ENCODE data around the gene VCAN. TPM values are rescaled to one million over a fixed set of nuclear protein-coding genes. Genes with fewer than 3 reads are reported as not detected.
A peak's percentile ranks its signal among the peaks of the same experiment; 100 is the strongest.

VCAN gene
- total and polyA plus RNA-seq, 8 donors, result 1.5 to 184 (median 12.7) TPM

GRCh38 chr5:83451955-83452354, 19.6 kb upstream of the VCAN start:
- Histone ChIP-seq H3K4me1 (no peaks in the 10 kb centered on the region), H3K27ac (no peak overlapping the region), H3K27me3 (no peaks in the 10 kb centered on the region), H3K36me3 (no peaks in the 10 kb centered on the region), H3K9me3 (peaks cover 3 to 27% (median 13%) of the 10 kb centered on the region in 4 donors), H3K4me3 (no peak overlapping the region)
- no peak for DNase-seq
- intact Hi-C loops (cut with DNase I; ENCODE audit: low total_unique reads), result no loop called here
- TF ChIP-seq, protein P1, sequence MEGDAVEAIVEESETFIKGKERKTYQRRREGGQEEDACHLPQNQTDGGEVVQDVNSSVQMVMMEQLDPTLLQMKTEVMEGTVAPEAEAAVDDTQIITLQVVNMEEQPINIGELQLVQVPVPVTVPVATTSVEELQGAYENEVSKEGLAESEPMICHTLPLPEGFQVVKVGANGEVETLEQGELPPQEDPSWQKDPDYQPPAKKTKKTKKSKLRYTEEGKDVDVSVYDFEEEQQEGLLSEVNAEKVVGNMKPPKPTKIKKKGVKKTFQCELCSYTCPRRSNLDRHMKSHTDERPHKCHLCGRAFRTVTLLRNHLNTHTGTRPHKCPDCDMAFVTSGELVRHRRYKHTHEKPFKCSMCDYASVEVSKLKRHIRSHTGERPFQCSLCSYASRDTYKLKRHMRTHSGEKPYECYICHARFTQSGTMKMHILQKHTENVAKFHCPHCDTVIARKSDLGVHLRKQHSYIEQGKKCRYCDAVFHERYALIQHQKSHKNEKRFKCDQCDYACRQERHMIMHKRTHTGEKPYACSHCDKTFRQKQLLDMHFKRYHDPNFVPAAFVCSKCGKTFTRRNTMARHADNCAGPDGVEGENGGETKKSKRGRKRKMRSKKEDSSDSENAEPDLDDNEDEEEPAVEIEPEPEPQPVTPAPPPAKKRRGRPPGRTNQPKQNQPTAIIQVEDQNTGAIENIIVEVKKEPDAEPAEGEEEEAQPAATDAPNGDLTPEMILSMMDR (IDR thresholded peaks at IDR 0.05), result no peak
- TF ChIP-seq POLR2A (IDR thresholded peaks at IDR 0.05) (no peak), EP300 (IDR thresholded peaks at IDR 0.05) (no peak), POLR2AphosphoS5 (IDR thresholded peaks at IDR 0.05) (no peak)

DNA sequence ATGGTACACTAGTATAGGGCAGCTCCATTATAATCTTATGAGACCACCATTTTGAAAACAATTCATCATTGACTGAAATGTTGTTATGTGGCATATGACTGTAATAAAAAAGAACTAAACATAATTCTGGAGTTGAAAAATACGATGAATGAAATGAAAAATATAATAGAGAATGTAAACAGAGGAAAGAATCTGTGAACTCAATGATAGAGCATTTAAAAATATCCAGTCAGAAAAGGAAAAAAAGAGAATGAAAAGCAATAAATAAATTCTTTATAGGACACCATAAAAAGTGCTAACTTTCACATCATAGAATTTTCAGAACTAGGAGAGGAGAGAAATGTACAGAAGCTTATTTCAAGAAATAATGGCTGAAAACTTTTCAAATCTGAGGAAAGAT, 17.6 kb upstream of the VCAN start:
- Histone ChIP-seq H3K4me1 (no peaks in the 10 kb centered on the region), H3K9me3 (peaks cover 3 to 28% (median 13%) of the 10 kb centered on the region in 4 donors), H3K27ac (no peak overlapping the region), H3K36me3 (no peaks in the 10 kb centered on the region), H3K4me3 (no peak overlapping the region), H3K27me3 (no peaks in the 10 kb centered on the region)
- 67 to 86% (median 78%) methylated on average over 1 of the region's 1 CpG for WGBS, 5 donors
- TF ChIP-seq POLR2A (IDR thresholded peaks at IDR 0.05), result no peak
- TF ChIP-seq, protein P1 (IDR thresholded peaks at IDR 0.05), result no peak
- no peak for TF ChIP-seq POLR2AphosphoS5 (IDR thresholded peaks at IDR 0.05)
- no peak for TF ChIP-seq EP300 (IDR thresholded peaks at IDR 0.05)
- DNase-seq, result no peak
- intact Hi-C loops (cut with DNase I; ENCODE audit: low total_unique reads), result no loop called here

GRCh38 chr5:83464261-83464660, 7.3 kb upstream of the VCAN start:
- Histone ChIP-seq H3K36me3 (no peaks in the 10 kb centered on the region), H3K4me3 (no peak overlapping the region), H3K27me3 (peaks cover 0 to 41% (median 0%) of the 10 kb centered on the region in 3 donors), H3K27ac (no peak overlapping the region), H3K9me3 (no peaks in the 10 kb centered on the region), H3K4me1 (no peaks in the 10 kb centered on the region)
- intact Hi-C loops (cut with DNase I; ENCODE audit: low total_unique reads), result no loop called here
- 70 to 82% (median 76%) methylated on average over 3 of the region's 3 CpGs for WGBS, 5 donors
- TF ChIP-seq POLR2AphosphoS5 (IDR thresholded peaks at IDR 0.05) (no peak), EP300 (IDR thresholded peaks at IDR 0.05) (no peak), POLR2A (IDR thresholded peaks at IDR 0.05) (no peak)
- TF ChIP-seq, protein P1 (IDR thresholded peaks at IDR 0.05), result no peak
- DNase-seq, result no peak

DNA sequence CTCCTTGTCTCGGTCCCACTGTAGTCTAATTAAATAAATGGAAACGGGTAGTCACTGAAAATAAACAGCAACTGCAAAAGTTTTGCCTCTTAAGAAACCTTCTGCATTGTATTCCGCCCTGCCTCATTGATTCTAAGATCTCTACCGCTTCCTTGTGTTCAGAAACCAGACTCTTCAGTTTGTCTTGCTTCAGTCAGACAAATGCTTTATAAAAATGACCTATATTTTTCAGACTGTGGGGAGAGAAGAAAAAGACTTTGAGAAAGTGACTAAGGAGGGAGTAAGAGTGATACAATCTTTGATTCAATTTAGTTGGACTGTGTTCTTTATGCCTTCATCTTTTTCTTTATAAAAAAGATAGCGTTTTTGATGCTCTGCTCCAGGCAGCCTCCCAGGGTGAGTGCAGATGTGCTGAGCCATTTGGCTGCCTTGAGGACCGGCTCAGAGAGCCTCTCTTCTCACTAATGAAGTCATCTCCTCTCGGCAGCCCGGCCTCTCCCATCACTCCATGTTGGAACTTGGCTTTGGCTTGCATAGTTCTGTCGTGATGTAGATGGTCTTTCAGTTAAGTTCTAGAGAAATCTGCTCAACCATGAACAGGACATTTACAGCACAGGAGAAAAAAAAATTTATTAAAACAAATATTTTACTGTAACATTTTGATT, 4.0 kb upstream of the VCAN start:
- DNase-seq, result peak in 1 of 2 donors; percentile 80
- Histone ChIP-seq H3K27ac (no peak overlapping the region), H3K4me3 (no peak overlapping the region), H3K27me3 (peaks cover 5 to 73% (median 22%) of the 10 kb centered on the region in 3 donors), H3K9me3 (no peaks in the 10 kb centered on the region), H3K36me3 (no peaks in the 10 kb centered on the region), H3K4me1 (peaks cover 7 to 17% (median 16%) of the 10 kb centered on the region in 4 donors)
- 53 to 67% (median 62%) methylated on average over 9 of the region's 9 CpGs for WGBS, 5 donors
- TF ChIP-seq, protein P1 (IDR thresholded peaks at IDR 0.05), result no peak
- TF ChIP-seq EP300 (IDR thresholded peaks at IDR 0.05) (no peak), POLR2AphosphoS5 (IDR thresholded peaks at IDR 0.05) (no peak), POLR2A (IDR thresholded peaks at IDR 0.05) (no peak)
- intact Hi-C loops (cut with DNase I; ENCODE audit: low total_unique reads), result no loop called here

Data from stomach (tissue), 9 donors.